ENCODE results near the gene ARHGAP44.
A peak's percentile ranks its signal among the peaks of the same experiment; 100 is the strongest.

Gene ARHGAP44

DNA sequence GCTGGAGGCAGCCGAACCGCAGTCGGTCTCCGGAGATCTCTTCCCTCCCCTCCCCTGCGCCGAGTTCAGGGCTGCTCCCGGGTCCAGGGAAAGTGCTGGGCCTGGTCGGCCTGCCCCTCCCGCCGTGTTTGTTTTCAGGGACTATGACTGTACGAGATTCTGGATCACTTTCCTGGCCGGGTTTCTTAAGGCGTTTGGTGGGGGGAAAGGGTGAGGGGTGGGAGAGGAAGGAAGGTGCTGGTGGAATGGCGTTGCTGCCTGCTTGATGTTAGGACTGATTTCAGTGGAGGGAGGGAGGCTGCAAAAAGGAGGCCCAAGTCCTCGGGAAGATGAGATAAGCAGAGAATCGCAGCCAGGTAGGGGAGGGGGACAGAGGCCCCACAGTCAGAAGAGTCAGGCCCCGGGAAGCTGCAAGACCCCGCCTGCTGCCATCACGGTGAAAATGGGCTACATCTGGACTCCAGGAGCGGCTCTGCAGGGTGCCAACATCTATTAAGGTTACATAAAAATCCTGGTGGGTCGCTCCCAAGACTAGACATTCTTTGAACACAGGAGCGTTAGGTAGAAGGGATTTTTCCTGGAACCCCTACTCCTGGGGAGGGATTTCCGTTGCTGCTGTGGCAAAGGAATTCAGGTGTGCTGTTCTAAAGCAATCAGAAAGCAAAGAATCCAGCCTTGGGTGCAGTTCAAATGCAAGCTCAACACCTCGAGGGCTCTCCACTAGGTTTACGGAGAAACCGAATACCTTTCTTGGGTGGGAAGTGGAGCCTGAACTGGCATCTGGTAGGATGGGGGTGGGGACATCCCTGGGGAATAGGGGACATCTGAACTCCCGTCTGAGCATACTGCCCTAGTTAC is 1.2 kb downstream of the ARHGAP44 start:
- TF ChIP-seq, protein P1, sequence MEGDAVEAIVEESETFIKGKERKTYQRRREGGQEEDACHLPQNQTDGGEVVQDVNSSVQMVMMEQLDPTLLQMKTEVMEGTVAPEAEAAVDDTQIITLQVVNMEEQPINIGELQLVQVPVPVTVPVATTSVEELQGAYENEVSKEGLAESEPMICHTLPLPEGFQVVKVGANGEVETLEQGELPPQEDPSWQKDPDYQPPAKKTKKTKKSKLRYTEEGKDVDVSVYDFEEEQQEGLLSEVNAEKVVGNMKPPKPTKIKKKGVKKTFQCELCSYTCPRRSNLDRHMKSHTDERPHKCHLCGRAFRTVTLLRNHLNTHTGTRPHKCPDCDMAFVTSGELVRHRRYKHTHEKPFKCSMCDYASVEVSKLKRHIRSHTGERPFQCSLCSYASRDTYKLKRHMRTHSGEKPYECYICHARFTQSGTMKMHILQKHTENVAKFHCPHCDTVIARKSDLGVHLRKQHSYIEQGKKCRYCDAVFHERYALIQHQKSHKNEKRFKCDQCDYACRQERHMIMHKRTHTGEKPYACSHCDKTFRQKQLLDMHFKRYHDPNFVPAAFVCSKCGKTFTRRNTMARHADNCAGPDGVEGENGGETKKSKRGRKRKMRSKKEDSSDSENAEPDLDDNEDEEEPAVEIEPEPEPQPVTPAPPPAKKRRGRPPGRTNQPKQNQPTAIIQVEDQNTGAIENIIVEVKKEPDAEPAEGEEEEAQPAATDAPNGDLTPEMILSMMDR (IDR thresholded peaks at IDR 0.05; ENCODE audit: control insufficient read depth, extremely low read depth, insufficient read depth): no peak
- H3K4me3 ChIP-seq (ENCODE audit: low read depth, low read length): peak overlapping the region; percentile 77
- no peak for DNase-seq (ENCODE audit: low read depth)

DNA sequence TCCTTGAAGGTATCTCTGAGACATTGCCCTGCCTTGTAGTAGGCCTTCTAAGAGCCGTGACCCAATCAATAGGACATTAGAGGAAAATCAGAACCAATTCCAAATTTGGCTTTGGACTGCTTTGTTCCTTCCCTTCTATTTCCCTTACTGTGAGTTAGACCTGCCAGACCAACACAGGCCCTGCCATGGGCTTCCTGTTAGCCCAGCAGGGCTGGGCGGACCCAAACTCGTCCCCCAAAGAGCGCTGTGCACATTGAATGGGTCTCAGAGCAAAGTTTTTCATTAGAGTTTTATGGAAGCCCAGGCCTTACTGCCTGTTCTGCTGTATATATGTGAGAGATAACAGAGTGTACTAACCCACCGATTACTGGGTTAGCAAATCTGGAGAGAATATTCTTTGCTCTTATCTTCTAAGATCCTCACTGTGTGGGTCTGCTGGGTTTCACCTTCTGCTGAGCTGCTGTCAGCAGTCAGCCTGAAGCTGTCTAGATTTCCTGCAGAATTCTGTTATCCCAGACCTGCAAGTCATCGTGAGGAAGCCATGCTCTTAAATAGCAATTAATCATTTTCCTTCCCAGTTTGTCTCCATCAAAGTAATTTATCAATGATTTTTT is 5.7 kb downstream of the ARHGAP44 start:
- DNase-seq (ENCODE audit: low read depth): no peak
- TF ChIP-seq, protein P1 (IDR thresholded peaks at IDR 0.05; ENCODE audit: control insufficient read depth, extremely low read depth, insufficient read depth): no peak
- no peak overlapping the region for H3K4me3 ChIP-seq (ENCODE audit: low read depth, low read length)

DNA sequence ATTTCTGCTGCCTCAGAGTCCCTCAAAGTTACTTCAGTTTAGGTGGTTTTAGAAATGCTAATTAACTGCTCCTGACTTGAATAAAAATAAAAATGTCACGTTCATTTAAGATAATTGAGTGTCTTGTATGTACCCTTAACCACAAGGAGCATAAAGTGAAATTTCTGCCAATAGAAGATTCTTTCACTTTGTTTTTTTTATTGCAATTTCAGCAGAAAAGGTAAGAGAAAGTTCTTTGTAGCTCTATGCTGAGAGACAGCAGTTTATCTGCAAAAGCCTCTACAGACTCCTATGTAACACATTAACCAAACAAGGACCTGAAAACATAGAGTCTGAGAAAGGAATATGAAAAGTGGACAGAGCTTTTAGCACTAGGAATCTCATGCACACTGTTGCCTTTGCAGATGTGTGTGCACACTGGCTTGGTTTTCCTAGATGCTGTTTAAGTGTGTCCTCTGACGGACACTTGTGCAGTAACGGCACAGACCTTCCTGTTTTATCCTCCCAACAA is 11.6 kb downstream of the ARHGAP44 start:
- TF ChIP-seq, protein P1 (IDR thresholded peaks at IDR 0.05; ENCODE audit: control insufficient read depth, extremely low read depth, insufficient read depth): no peak
- no peak for DNase-seq (ENCODE audit: low read depth)
- H3K4me3 ChIP-seq (ENCODE audit: low read depth, low read length): no peak overlapping the region

DNA sequence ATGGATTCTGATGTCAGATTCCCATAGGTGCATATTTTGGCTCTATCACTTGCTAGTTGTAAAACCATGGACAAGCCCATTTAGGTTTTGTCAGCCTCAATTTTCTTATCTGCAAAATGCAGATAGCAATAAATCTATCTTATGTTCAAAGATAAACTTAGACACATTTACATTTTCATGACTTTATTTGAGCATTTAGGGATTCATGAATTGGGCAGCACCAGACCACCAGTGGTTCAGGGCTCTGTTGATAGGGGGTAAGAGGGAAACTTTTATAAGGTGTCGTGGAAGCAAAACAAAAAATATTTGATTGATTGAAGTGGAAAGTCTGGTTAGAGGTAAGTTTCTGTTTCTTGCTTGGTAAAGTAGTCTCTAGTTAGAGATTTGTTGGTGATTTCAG is 17.3 kb downstream of the ARHGAP44 start:
- DNase-seq (ENCODE audit: low read depth): no peak
- no peak overlapping the region for H3K4me3 ChIP-seq (ENCODE audit: low read depth, low read length)
- TF ChIP-seq, protein P1 (IDR thresholded peaks at IDR 0.05; ENCODE audit: control insufficient read depth, extremely low read depth, insufficient read depth): no peak

DNA sequence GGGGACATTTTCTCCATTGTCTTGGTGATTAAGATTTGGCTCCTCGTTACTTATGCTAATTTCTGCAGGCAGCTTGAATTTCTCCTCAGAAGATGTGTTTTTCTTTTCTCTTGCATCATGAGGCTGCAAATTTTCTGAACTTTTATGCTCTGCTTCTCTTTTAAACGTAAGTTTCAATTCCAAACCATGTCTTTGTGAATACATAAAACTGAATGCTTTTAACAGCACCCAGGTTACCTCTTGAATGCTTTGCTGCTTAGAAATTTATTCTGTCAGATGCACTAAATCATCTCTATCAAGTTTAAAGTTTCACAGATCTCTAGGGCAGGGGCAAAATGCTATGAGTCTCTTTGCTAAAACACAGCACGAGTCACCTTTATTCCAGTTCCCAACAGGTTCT is 19.4 kb downstream of the ARHGAP44 start:
- no peak overlapping the region for H3K4me3 ChIP-seq (ENCODE audit: low read depth, low read length)
- TF ChIP-seq, protein P1 (IDR thresholded peaks at IDR 0.05; ENCODE audit: control insufficient read depth, extremely low read depth, insufficient read depth): no peak
- DNase-seq (ENCODE audit: low read depth): no peak

DNA sequence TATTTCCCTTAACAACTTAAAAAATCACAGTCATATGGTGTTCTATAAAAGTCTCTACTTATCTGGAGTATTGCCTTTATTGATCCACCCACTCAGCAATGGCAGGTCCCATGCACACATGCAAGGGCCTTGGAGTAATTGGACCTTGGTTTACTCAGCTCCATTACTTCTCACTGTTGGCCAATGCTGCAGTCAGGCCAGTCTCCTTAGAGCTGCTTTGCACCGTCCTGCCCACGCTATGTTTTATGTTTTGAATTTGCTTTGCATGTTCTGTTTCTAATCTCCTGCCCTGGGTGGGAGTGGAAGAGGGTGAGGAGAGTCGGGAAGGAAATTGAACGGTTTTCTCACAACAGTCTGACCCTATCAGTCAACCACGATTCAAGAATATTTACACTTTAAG is 23.6 kb downstream of the ARHGAP44 start:
- DNase-seq (ENCODE audit: low read depth): no peak
- TF ChIP-seq, protein P1 (IDR thresholded peaks at IDR 0.05; ENCODE audit: control insufficient read depth, extremely low read depth, insufficient read depth): no peak
- H3K4me3 ChIP-seq (ENCODE audit: low read depth, low read length): no peak overlapping the region
